HCEC 1CT (cell line): Measurements from ENCODE around the gene DENND11.

Experiments used
- DNase-seq: peaks from one replicate; pipeline ENCODE4 v3.0.0-alpha.2; 2017

The DENND11 gene

DNA sequence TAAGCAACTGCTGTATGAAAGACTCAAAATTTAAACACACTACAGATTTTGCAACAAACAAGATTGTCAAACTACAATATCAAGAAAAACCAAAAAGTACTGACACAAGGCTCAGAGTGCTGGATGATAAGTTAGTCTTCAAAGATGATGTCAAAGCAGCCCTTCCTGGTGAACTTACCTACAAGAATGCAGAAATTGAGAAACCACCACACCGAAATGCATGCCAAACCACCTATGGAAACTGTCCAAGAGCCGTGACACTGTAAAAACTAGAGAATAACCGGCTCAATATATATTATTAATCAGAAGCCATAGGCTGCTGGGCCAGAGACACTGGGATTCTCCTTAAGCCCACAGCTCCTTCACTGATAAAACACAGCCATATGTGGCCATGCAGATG is 25.3 kb downstream of the DENND11 start:
- DNase-seq = no peak

DNA sequence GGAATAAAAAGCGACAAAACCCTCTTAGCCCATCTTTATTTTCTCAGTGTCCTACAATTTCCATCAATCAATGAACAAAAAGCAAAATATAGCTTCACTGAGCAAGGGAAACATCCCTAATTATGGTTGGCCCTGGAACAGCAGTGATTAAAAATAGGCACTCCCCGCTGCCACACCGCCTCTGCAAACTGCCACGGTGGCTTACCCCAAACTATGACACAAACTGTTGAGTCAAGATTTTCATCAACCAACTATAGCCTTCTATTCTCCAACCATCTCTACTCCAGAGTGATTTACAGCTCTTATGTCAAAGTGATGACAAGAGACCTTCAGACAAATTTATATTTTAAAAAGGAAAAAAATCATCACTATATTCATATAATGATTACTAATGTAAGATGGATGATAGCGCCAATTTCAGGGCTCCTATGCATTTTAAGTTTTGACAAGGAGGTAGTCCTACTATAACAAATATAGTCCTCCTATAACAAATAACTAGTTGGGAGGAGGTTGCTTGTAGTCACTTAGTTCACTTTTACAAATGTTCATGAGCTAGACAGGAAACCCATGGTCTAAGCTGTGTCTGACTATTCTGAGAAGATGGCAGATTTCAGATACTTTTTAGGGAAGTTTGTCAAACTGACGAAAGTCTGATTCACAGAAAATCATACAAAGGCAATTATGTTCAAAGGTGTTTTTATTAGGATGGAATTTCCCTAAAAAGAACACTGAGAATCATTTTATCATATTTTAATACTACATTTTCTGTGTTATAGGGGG is 26.3 kb downstream of the DENND11 start:
- DNase-seq = no peak

DNA sequence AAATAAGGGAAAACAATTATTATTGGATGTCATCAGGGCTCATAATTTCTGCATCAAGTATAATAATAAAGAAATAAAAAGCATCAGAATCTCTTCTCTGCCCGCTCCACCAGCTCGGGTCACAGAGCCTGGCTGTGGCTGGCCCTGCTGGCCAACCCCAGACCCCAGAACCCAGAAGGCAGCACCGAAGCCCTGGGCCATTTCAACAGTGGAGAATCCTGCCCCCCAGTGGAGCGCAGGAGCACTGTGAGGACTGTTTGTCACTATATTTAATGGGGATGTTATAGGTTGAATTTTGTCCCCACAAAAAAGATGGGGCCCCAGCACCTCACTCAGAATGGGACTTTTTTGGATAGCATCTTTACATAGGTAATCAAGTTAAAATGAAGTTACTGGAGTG is 27.3 kb downstream of the DENND11 start:
- no peak for DNase-seq

DNA sequence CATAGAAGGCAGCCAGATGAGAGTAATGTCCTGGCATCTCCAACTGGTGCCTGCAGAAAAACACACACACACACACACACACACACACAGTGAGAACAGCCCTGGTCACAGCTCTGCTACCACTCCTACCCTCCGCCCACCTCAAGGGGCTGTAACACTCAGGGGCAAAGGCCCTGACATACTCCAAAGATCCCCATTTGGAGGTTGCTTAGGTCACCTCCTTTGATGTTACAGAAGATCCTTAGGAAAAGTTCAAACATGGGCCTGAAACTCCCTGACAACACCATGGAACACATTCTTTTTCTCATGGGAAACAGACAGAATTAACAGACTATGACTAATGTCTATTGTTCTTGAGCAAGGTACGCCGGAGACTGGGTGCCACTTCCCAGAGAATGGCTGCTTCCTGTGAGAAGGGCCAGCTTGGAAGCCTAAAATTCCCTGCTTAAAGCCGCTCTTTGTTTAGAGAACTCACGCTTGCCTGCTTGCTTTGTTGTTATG is 27.7 kb downstream of the DENND11 start:
- DNase-seq = no peak

DNA sequence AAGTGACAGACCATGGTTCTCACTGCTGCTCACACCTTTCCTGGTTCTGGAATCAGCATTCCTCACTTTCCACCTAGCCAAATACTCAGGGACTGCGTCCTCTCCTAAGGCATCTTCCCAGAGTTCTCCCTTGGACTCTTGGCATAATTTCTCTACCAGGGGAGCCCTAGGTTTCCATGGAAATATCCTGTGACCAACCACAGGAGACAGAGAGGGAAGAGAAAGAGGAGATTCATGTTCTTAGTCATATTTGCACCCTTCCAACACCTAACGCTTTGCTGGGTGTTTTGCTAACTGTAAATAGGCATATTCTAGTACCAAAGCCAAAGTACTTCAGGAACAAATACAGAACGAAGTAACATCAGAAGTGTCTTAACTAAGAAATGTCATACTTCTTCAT is 28.6 kb downstream of the DENND11 start:
- DNase-seq = no peak

DNA sequence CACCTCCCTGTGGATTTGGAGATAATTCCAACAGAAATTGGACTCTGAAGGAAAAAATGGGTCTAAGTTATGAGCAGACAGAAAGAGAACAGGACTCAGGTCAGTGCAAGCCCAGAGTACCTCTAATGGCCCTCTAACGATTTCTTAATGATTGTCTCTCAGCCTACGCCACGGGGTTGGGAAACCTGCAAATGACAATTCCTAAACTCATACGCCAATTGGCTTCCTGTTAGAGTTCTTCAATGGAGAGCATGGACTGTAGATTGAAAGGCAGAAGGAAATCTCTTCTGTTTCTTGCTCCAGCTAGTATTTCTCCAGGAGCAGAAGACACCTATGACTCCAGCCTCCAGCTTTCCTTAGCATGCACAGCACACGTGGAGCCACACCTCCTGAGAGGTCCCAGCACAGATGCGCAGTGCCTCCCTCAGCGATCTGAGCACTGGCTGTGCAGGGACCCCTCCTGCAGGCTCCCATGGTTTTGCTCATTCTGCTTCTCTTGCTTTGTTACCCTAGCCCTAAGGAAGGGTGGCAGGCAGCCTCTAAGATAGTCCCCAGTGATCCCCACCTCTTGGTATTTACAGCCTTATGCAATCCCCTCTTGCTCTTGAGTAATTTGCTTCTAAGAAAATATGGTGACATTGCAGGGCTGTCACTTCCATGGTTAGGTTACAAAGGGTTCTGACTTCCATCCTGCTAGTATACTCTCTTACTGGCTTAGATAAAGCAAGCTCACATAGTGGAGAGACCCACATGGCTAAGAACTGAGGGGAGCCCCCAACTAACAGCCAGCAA is 30.1 kb downstream of the DENND11 start:
- DNase-seq = no peak

DNA sequence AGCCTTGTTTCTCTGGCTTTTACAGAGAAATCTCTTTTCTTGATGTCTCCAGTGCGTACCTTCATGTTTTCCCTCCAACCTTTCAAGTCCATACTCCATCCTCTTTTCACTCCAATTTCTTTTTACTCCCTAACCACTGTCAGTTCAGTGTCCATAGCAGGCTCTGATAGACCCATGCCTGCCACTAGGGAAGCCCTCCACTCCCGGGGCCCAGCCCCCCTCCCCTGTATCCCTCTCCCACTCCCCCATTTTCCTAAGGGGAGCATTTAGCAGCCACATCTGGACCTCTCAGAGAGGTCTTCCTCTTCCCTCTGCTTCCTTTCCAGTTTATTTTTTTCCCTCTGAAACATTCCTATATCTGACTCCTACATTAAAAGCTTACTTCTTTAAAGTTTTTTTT is 33.1 kb downstream of the DENND11 start:
- DNase-seq = no peak

DNA sequence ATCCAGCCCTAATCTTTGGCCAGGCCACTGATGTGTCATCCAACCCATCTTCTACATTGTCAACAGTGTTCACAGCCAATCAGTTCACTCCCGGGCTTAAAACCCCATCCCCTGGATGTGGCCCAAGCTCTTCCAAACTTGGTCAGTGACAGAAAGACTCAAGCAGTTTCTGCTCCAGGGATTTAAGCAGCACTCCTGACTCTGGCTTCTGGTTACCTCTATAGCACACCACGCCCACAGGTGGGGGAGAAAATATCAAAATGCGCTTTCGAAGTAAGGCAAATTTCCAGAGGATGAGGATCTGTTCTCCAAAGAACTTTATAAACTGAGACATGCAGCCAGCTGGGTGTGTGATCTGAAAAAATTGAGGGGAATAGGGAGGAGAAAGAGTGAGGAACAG is 35.9 kb downstream of the DENND11 start:
- DNase-seq = no peak

DNA sequence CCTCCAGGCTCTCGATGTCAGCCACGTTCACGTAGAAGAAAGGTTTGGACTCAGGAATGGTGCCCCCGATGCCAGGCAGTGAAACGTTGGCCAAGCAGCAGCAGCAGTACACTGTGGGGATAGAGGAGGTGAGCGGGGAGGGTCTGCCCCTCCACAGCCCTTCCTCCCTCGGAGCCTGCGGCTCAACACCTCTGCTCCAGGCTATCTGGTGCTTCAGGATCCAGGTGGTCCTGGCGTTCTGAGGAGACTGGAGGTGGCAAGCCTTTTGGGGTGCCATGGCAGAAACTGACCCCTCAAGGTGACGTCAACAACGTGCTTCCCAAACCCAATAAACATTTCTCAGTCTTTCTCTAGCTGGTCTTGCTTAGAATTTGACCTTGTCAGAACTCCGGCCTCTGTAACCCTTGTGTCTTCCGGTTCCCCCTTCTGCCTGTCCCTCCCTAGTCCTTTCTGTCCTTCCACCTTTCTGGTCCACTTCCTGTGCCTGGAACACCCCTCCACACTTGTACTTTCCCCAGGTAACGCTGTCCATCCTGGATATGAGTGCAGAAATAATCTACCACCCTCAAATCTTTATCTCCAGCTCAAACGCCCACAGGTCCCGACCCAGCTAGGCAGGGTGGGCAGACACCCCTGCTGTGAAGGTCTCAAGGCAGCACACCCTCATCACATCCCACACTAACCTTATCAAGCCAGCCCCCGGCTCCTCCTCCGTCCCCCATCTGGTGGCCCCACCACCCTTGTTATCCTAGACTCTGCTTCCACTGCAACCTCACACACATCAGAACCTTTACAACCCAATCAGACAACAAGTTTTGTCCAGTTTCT is 36.5 kb downstream of the DENND11 start:
- DNase-seq = no peak

DNA sequence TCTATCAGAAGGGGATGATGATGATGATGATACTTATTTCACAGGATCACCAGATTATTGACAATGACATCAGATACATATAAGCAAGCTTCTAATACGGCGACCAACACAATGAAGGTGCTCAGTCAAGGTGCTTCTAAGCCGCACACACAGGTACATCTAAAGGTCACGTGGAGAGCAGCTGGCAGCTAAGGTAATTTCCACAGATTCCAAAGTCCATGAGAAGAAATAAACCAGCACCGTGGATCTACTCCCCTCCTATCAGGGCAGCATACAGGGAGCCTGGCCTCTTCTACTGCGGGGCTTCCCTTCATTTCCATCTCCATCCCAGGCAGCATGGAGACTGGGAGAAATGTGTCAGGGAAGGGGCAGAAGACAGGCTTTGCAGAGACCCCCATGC is 37.5 kb downstream of the DENND11 start:
- no peak for DNase-seq

DNA sequence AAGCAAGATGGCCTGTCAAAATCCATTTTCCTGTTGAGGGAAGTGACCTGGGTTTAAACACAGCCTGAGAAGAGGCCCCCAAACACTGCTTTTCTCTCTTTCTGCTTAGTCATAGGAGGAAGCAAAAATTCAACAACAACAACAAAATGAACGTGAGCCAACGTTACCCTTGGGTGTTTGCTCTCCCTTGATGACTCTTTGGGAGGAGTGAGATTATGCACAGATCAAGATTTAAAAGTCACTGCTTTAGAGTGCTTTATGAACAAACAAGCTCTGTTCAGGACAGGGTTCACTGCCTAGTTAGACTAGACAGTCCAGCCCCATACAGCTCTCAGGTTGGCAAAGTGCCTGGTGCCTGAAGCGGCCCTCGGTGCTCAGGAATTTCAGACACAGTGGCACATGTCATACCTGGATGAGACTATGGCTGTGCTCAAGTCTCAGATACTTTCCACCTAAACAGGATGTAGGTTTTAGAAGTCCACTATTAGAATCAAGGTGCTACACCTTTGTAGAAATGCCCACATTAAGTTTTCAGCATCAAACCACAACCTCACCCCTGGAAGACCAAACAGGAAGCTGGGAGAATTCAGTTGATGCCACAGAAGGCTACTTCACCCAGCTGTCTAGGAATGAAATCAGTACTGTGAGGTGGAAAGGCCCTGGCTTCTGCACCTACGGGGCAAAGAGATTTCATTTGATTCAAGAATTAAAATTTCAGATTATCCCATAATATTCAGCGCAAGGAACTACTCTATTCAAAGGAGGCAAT is 38.7 kb downstream of the DENND11 start:
- DNase-seq = no peak

DNA sequence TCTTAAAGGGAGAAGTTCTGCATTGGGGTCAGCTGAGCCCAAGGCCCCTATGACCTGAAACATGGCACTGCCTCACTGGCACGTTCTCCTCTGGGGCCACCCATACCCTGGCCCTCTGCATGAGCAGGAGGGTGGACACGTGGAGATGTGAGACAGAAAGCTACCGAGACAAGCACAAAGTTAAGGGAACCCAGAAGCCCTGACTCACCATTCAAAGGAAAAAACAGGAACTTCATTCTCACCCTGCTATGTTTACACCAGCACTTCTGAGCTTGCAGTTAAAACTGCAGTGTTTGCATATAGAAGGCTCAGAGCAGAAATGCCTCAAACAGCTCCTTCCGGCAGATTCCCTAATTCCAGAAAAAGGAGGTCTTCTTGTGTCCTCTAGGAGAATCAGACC is 41.7 kb downstream of the DENND11 start:
- no peak for DNase-seq

DNA sequence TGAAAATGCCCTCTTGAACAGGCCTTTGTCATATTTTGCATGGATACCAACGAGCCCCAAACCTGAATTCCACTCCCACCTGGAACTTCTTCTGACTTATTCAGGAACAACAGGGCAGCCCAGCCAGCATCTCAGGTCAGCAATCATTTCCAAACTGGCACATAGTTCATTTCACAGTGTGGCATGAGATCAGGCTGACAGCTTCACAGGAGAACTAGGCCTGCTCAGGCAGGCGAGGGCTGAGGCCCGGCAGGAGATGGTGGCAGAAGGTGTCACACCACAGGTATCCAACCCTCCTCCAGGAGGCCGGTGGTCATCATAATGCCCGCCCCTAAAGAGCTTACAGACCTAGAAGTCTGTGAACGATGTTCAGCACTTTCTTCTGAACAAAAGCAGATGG is 42.5 kb downstream of the DENND11 start:
- no peak for DNase-seq

DNA sequence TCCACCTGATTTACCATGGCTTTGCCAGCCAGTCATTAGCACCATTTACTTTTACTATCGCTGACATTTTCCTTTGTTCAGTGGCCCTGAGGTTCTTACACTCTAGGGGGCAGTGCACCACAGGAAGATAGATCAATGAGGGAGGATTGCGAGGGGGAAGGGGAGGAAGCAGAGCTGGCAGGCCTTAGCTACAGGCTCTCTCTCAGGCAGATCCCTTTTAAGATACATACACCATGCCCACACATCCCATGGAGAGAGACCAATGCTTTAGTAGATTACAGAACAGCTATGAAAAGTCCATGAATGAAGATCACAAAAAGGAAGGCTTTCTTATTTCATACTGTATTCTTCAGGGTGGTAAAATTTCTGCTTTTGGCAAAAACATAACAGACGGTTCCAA is 47.4 kb downstream of the DENND11 start:
- peak; percentile 54 for DNase-seq

DNA sequence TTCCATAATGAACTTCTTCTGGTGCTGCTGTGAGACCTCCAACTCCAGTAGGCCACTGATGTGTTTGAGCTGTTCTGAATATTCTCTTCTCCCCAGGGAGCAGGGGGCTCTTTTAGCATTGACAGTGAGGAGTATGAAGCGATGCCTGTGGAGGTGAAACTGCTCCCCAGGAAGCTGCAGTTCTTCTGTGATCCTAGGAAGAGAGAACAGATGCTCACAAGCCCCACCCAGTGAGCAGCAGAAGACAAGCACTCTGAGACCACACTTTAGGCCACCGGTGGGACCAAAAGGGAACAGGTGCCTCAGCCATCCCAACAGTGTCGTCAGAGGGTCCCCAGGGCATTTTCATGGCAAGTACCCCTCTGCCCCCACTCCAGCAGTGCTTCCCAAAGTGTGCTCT is 49.3 kb downstream of the DENND11 start:
- no peak for DNase-seq
